Measurements from ENCODE around the gene PTPRG.

PTPRG gene

GRCh38 chr3:61761694-61762430 is 200.5 kb downstream of the PTPRG start:
- no peak for DNase-seq (ENCODE audit: low read depth in 2 of 2)

GRCh38 chr3:61765157-61765876 is 203.9 kb downstream of the PTPRG start:
- no peak for DNase-seq (ENCODE audit: low read depth in 2 of 2)

- DNase-seq (ENCODE audit: low read depth in 2 of 2), result peak; percentile 17 to 18
Measured at GRCh38 chr3:61768284-61769037, 207.1 kb downstream of the PTPRG start.

DNA sequence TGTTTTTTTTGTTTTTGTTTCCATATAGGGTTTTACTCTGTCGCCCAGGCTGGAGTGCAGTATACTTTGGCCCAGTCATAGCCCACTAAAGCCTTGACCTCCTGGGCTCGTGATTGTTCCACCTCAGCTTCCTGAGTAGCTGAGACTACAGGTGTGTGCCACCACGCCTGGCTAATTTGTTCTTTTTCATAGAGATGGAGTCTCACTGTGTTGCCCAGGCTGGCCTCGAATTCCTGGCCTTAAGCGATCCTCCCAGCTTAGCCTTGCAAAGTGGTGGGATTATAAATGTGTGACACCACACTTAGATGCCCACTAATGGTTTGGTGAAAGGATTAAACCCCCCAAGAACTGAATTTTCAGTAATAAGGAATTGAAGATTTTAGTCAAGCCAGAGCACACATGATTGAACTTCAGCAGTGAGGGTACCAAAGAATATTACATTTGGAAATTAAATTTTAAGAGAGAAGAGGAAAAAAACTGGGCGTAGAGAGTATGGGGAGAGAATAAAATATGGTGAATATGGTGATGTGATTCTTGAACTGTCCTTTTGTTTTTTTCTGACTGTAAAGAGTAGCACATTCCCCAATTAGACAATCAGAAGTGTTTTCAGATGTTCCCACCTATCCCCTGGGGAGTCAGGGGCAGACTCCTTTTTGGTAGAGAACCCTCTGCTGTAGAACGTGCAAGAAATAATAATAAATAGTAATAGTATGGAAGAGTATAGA is 208.1 kb downstream of the PTPRG start:
- DNase-seq (ENCODE audit: low read depth in 2 of 2), result no peak

DNA sequence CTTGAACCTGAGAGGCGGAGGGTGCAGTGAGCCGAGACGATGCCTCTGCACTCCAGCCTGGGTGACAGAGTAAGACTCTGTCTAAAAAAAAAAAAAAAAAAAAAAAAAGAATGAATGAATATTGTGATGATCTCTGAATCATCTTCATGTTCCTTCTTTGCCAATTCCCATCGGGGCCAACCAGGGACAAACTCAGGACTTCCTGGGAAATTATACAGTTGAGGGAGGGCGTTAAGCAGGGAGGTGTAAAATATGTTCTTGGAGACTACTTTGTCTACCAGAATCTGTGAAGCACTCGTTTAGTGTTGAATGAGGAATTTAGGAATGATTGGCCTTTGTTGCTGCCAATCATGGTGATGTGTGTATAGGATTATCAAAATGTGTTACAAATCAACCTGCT is 210.6 kb downstream of the PTPRG start:
- no peak for DNase-seq (ENCODE audit: low read depth in 2 of 2)

GRCh38 chr3:61772456-61772855 is 211.1 kb downstream of the PTPRG start:
- peak; percentile 18 to 19 for DNase-seq (ENCODE audit: low read depth in 2 of 2)

GRCh38 chr3:61774279-61774890 is 213.0 kb downstream of the PTPRG start:
- no peak for DNase-seq (ENCODE audit: low read depth in 2 of 2)

GRCh38 chr3:61776390-61776789 is 215.0 kb downstream of the PTPRG start:
- no peak for DNase-seq (ENCODE audit: low read depth in 2 of 2)

- DNase-seq (ENCODE audit: low read depth in 2 of 2), result no peak
Measured at GRCh38 chr3:61777483-61777882, 216.1 kb downstream of the PTPRG start.

GRCh38 chr3:61778095-61778494 is 216.7 kb downstream of the PTPRG start:
- no peak for DNase-seq (ENCODE audit: low read depth in 2 of 2)

DNA sequence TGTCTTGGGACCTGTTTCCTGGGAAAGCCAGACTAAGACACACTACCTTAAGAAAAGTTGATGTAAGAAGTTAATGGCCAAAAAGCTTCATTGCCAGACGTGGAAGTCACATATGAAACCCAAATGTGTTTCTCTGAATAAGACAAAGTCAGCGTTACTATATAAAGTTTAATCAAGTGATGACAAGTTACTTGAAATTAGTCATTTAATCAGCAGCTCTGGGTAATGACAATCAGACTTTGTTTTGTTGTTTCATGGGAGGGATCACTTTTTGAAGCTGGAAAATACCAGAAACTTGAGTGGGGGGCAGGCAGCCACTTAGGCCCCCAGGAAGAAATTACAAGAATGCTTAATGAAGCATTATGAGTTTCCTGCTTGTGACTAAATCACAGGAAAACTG is 218.6 kb downstream of the PTPRG start:
- peak; percentile 15 to 20 for DNase-seq (ENCODE audit: low read depth in 2 of 2)

DNA sequence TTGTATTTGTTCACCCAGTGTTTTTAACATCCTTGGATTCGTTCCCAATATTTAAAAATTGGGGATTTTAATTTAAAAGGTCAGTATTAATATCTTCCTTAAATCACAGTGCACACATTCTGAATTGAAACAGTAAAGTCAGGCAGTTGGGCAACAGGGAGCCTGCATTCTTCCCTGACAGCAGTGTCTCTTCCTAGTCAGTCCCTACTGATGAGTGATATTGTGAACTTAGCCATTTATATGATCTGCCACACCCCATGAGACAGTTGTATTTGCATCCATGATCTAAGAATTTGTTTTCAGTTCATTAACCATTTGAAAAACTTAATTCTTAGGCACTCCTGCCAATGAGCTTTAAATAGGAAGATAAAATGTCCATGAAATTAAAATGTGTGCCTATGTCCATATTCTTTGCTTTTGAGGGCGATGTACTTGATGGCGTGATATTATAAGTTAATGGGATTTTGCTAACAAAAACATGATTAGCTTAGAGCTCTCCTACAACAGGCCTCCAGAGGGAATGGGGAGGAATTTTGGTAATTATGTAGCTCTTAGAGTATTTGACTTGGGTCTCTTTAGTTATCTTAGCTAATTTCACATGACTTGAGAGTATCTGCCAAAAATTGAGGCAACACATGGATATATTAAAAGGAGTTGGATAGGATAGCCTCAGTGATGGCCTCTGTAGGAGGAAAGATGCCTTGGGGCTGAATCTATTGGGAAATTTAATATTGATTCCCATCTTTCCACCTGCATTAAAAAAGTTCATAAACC is 219.3 kb downstream of the PTPRG start:
- no peak for DNase-seq (ENCODE audit: low read depth in 2 of 2)

DNA sequence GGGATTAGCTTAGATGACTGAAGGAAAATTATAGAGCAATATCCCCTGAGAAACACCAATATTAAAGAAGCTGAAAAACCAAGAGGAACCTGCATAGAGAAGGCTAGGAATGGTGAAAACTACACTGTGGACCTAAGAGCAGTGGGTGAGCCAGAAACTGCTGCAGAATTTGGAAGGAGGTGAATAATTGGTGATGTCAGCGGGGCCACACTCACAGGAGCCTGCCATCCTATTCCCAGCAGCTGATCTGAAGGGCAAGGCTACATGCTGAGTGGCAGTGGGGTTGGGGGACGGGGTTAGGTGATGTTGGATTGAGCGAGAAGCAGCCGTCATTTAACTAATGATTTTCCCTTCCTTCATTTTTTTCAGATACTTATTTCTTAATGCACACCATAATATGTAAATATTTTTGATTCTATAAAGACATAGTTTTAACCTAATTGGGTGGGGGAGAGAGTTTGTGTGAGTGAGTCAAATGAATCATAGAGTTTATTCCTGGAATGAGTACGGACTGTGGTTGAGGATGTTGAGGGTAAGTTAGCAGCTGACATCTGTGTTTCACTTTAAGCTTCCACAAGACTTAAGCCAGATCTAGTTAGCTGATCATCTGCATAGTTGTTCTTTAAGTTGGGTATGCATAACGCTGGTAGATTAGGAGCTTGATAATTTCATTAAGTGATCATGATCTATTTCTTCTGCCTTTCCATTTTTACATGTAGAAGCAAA is 222.8 kb downstream of the PTPRG start:
- peak; percentile 57 to 59 for DNase-seq (ENCODE audit: low read depth in 2 of 2)

DNA sequence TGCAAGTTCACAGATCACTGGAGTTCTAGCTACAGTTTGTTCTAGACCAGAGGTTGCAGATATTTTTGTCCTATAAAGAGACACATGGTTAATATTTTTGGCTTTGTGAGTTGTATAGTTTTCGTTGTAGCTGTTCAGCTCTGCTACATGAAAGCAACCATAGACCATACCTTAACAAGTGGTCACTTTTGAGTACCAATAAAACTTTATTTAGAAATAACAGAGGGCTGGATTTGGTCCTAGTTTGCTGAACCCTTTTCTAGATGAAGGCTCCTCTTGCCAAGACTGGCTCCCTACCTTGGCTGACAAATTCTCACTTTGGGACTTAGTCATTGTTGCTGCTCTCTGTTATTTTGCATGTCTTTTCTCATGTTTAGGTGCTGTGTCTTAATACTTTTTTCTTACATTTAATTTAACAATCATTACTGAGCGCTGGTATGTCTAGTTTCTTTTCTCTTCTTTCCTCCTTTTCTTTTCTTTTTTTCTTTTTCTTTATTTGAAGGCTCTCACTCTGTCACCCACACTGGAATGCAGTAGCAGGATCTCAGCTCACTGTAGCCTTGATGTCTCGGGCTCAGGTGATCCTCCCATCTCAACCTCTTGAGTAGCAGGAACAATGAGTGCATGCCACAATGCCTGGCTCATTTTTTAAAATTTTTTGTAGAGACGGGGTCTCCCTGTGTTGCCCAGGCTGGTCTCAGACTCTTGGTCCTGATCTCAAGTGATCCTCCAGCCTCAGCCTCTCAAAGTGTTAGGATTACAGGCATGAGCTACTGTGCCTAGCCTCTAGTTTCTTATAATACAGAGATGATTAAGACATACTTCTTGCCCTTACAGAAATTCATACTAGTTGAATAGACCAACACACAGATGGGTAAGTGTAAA is 227.5 kb downstream of the PTPRG start:
- DNase-seq (ENCODE audit: low read depth in 2 of 2), result no peak

DNA sequence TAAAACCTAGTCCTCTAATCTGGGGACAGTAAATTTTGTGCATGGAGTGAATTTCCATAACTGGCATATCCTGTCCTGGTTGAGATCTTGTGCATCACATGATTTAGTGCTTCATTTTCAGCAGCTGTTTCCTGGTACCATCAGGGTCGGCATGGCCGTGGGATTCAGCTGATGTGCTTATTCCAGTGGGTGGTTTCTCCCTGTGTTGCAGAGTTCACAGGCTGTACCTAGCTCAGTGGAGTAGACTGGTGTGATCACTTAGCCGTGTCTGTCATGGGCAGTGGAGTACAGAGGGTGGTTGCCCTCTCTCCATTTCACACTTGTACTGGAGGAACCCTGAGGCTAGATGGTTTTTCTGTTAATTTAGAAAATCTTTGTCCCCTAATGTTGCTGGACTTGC is 228.5 kb downstream of the PTPRG start:
- DNase-seq (ENCODE audit: low read depth in 2 of 2), result no peak

GRCh38 chr3:61790411-61790810 is 229.0 kb downstream of the PTPRG start:
- DNase-seq (ENCODE audit: low read depth in 2 of 2), result no peak

DNA sequence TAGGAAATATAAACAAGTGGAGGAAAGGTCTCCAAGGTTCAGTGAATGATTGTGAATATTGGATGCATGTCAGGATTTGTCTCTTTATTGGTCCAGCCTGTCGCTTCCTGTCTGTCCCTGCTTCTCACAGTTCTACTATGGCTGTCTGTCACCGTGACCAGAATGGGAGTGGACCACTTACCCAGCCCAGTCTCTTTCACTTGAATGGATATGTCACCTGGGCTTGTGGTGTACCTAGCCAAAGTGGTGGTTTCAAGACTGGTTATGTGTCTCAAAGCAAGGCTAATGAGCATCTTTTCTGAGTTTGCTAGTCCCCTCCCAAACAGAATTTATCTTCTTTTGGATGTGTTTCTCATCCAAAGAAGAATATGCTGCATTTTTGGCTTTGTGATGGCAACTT is 231.7 kb downstream of the PTPRG start:
- DNase-seq (ENCODE audit: low read depth in 2 of 2), result no peak

DNA sequence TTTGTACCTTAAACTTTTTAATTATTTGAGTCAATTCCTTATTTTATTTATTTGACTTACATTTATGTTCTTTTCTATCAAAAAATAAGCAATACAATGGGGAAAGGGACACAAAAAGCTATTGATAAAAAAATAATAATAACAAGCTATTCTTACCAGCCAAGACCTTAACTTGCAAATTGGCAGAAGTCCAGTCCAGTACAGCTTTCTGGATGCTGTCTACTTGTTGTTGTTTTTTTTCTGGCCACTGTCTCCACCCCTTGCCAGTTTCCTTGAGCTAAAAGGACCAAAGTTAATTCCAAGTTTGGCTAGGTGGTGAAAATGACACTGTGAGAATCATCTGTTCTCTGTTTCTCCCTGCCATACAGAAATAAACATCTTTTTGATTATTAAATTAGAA is 232.2 kb downstream of the PTPRG start:
- no peak for DNase-seq (ENCODE audit: low read depth in 2 of 2)

- DNase-seq (ENCODE audit: low read depth in 2 of 2), result no peak
Measured at GRCh38 chr3:61794341-61794740, 233.0 kb downstream of the PTPRG start.
